GM23248 (cell line): ENCODE results near the gene TTLL13.

ENCODE experiments used
- EZH2 ChIP-seq: fragments of 200-600 bp; sonication (generic); IDR thresholded peaks from 2 replicates; pipeline ENCODE4 v1.6.1; 2018; ENCODE audit warnings: antibody characterized with exemption, mild to moderate bottlenecking; ENCODE audit not compliant: insufficient read depth, poor library complexity, severe bottlenecking
- EZH2phosphoT487 ChIP-seq: fragments of 200-600 bp; sonication (generic); IDR thresholded peaks from 2 replicates; pipeline ENCODE4 v1.6.1; 2018; ENCODE audit warnings: antibody characterized with exemption, moderate library complexity, mild to moderate bottlenecking, low read depth; ENCODE audit not compliant: insufficient read depth

DNA sequence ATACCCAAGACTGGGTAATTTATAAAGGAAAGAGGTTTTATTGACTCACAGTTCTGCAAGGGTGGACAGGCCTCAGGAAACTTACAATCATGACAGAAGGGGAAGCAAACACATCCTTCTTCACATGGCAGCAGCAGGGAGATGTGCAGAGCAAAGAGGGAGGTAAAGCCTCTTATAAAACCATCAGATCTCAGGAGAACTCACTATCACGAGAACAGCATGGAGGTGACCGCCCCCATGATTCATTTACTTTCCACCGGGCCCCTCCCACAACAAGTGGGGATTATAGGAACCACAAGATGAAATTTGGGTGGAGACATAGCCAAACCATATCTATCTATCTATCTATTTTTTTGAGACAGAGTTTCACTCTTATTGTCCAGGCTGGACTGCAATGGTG is 10.0 kb upstream of the TTLL13 start:
- no peak for TF ChIP-seq EZH2phosphoT487
- TF ChIP-seq EZH2, result no peak
